WERI-Rb-1 (cell line): ENCODE measurements around the gene SLC1A3.

Experiments
- DNase-seq: peaks from one replicate; pipeline ENCODE4 v3.0.0-alpha.2; 2020
- H3K27ac ChIP-seq: fragments of 250-450 bp; sonication (Bioruptor Pico); 2 replicates; pipeline ENCODE4 v1.5.1; 2020; ENCODE audit warnings: mild to moderate bottlenecking, moderate library complexity
- H3K27me3 ChIP-seq: fragments of 250-450 bp; sonication (Bioruptor Pico); 2 replicates; pipeline ENCODE4 v1.5.1; 2021; ENCODE audit warnings: mild to moderate bottlenecking, low read depth, moderate library complexity; ENCODE audit not compliant: insufficient read depth, severe bottlenecking
- H3K36me3 ChIP-seq: fragments of 250-450 bp; sonication (Bioruptor Pico); 2 replicates; pipeline ENCODE4 v1.5.1; 2020; ENCODE audit warnings: mild to moderate bottlenecking, moderate library complexity
- H3K4me3 ChIP-seq: 2 replicates; pipeline ENCODE4 v1.5.1; 2011; ENCODE audit warnings: low read depth, mild to moderate bottlenecking, control low read depth, low read length
- H3K9me3 ChIP-seq: fragments of 250-450 bp; sonication (Bioruptor Pico); 2 replicates; pipeline ENCODE4 v1.5.1; 2021; ENCODE audit warnings: mild to moderate bottlenecking, moderate library complexity; ENCODE audit not compliant: severe bottlenecking
- TF ChIP-seq, protein P1 (sequence below): IDR thresholded peaks from 2 replicates; pipeline ENCODE4 v1.5.1; 2011; ENCODE audit warnings: low read depth, mild to moderate bottlenecking, control low read depth, inconsistent platforms, low read length

The SLC1A3 gene

DNA sequence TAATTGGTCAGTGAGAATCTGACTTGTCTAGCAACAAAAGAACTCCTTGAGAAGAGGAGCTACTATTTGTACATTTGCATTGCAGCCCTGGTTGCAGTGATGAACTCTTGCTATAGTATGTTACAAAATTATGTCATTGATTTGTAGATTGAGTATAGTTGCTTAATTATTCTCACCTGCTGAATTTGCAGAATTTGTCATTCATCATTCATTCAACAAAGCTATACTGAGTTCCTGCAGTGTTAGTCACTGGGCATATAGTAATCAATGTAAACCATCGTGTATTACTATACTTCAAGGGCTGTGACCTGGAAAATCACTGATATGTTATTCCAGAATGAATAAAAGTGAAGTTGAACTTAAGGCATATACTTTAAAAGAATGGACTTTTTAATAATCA lies 50.1 kb downstream of the SLC1A3 start:
- H3K27me3 ChIP-seq, result no peaks in the 10 kb centered on the region
- TF ChIP-seq, protein P1, sequence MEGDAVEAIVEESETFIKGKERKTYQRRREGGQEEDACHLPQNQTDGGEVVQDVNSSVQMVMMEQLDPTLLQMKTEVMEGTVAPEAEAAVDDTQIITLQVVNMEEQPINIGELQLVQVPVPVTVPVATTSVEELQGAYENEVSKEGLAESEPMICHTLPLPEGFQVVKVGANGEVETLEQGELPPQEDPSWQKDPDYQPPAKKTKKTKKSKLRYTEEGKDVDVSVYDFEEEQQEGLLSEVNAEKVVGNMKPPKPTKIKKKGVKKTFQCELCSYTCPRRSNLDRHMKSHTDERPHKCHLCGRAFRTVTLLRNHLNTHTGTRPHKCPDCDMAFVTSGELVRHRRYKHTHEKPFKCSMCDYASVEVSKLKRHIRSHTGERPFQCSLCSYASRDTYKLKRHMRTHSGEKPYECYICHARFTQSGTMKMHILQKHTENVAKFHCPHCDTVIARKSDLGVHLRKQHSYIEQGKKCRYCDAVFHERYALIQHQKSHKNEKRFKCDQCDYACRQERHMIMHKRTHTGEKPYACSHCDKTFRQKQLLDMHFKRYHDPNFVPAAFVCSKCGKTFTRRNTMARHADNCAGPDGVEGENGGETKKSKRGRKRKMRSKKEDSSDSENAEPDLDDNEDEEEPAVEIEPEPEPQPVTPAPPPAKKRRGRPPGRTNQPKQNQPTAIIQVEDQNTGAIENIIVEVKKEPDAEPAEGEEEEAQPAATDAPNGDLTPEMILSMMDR, result no peak
- H3K36me3 ChIP-seq, result no peaks in the 10 kb centered on the region
- no peak overlapping the region for H3K27ac ChIP-seq
- no peak for DNase-seq
- no peak overlapping the region for H3K4me3 ChIP-seq
- no peaks in the 10 kb centered on the region for H3K9me3 ChIP-seq

DNA sequence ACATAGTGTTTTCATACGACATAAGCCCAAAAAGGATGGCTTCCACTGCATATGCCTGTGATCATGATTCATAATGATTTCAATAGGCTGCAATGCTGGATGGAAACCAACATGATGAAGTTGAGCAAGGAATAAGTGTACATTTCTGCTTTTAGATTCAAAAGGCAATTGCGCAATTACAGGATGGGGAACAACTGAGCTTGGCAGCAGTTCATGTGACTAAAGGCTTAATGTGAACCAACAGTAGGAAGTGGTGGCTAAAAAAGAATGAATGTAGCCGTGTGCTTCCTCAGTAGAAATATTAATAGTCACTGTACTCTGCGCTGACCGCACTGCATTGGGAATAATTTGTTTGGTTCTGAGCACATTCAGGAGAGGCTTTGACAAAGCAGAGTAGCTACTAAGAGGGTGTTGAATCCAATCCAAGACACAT lies 51.2 kb downstream of the SLC1A3 start:
- H3K36me3 ChIP-seq, result no peaks in the 10 kb centered on the region
- TF ChIP-seq, protein P1, result no peak
- no peaks in the 10 kb centered on the region for H3K9me3 ChIP-seq
- no peaks in the 10 kb centered on the region for H3K27me3 ChIP-seq
- no peak for DNase-seq
- no peak overlapping the region for H3K27ac ChIP-seq
- no peak overlapping the region for H3K4me3 ChIP-seq

DNA sequence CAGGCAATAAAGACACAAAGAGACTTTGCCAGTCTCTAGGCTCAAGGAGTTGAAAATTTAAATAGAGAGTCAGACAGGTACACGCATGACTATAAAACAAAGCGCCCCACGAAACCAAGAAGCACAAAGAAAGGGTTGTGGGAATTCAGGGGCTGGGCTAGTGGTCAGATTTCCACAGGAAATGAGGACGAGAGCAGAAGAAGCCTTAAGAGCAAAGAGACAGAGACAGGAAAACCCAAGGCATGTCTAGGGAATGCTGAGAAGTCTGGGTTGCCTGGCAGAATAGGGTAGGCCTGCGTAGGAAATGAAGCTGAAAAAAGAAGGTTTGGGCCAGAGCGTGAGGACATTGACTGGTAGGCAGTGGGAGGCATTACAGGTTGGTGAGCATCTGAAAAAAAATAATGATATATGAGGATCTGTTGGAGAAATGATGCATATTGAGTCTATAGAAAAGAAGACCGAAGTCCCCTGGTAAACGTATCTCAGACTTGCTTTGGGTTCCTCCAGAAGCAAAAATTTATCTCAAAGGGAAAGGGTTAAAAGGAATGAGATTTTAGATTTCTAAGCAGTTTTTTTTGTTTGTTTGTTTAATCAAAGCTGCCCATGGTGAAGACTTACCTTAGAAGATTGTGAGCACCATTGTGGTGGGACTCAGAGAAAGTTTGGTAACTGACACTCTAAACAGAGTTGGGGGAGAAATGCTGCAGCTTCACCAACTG lies 51.8 kb downstream of the SLC1A3 start:
- Histone ChIP-seq H3K36me3 (no peaks in the 10 kb centered on the region), H3K9me3 (no peaks in the 10 kb centered on the region), H3K27ac (no peak overlapping the region), H3K4me3 (no peak overlapping the region), H3K27me3 (no peaks in the 10 kb centered on the region)
- no peak for DNase-seq
- TF ChIP-seq, protein P1, result no peak

DNA sequence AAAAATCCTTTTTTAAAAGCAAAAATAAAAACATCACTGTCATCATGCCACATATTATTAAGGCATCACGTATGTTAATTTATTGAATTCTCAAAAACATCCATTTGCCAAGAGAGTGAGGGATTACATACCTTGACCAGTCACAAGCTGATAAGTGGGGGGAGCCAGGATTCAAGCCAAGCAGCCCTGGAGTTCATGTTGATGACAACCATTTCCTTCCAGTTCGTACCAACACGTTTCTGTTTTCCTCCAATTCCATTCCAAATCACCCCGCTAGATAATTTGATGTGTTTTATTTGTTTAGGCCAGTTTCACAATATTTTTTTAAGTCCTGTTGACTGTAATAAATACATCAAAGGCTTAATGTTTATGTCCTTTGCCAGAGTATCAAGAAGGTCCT lies 53.0 kb downstream of the SLC1A3 start:
- no peaks in the 10 kb centered on the region for H3K27me3 ChIP-seq
- no peak overlapping the region for H3K4me3 ChIP-seq
- no peak overlapping the region for H3K27ac ChIP-seq
- no peaks in the 10 kb centered on the region for H3K36me3 ChIP-seq
- no peaks in the 10 kb centered on the region for H3K9me3 ChIP-seq
- TF ChIP-seq, protein P1, result no peak
- DNase-seq, result no peak

DNA sequence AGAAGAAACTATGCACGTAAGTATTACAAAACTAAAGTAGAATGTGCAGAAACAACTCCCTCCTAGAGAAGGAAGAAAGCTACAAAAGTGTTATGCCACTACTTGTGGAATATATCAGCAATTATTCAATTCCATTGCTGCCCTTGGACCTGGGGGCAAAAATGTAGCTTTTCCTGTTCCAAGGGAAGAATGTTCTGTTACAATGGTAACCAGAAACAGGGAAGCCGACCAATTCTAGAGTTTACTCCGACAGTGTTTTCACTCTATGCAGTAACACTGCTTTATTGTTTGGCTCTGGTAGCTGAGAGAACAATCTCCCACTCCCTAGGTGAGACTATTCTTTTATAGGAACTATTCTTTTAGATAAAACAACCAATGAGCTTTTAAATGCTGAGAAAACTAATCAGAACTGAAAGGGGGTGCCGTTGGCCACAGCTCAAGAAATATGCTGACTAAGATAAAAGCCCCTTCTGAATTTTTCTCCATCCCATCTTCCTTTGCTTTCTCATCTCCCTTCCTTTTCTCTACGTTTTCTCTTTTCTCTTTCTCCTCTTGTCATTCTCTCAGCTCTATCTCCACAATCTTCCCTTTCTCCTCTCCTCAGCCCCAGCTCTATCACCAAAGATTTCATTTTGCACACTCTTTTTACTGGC lies 54.1 kb downstream of the SLC1A3 start:
- no peak for DNase-seq
- Histone ChIP-seq H3K9me3 (no peaks in the 10 kb centered on the region), H3K27me3 (no peaks in the 10 kb centered on the region), H3K4me3 (no peak overlapping the region), H3K27ac (no peak overlapping the region), H3K36me3 (no peaks in the 10 kb centered on the region)
- TF ChIP-seq, protein P1, result no peak
